HUES6 (cell line): ENCODE measurements around the gene FAM124B.

Source experiments
- H3K27ac ChIP-seq: 2 replicates; pipeline ENCODE4 v1.7.0; 2013; ENCODE audit warnings: low read depth, mild to moderate bottlenecking, low read length, inconsistent platforms
- H3K27me3 ChIP-seq: 2 replicates; pipeline ENCODE4 v1.6.1; 2013; ENCODE audit warnings: low read length; ENCODE audit not compliant: control insufficient read depth, insufficient read depth
- H3K36me3 ChIP-seq: 2 replicates; pipeline ENCODE4 v1.6.1; 2013; ENCODE audit warnings: low read length; ENCODE audit not compliant: control insufficient read depth, insufficient read depth
- H3K4me1 ChIP-seq: 2 replicates; pipeline ENCODE4 v1.6.1; 2013; ENCODE audit warnings: low read length; ENCODE audit not compliant: control insufficient read depth, insufficient read depth
- H3K4me3 ChIP-seq: 2 replicates; pipeline ENCODE4 v1.5.1; 2013; ENCODE audit warnings: low read depth, low read length
- H3K9ac ChIP-seq: one replicate; pipeline ENCODE4 v1.6.1; 2013; ENCODE audit warnings: mild to moderate bottlenecking, low read length
- H3K9me3 ChIP-seq: 2 replicates; pipeline ENCODE4 v1.6.1; 2013; ENCODE audit warnings: low read depth, low read length; ENCODE audit not compliant: control insufficient read depth, insufficient read depth

The FAM124B gene

DNA sequence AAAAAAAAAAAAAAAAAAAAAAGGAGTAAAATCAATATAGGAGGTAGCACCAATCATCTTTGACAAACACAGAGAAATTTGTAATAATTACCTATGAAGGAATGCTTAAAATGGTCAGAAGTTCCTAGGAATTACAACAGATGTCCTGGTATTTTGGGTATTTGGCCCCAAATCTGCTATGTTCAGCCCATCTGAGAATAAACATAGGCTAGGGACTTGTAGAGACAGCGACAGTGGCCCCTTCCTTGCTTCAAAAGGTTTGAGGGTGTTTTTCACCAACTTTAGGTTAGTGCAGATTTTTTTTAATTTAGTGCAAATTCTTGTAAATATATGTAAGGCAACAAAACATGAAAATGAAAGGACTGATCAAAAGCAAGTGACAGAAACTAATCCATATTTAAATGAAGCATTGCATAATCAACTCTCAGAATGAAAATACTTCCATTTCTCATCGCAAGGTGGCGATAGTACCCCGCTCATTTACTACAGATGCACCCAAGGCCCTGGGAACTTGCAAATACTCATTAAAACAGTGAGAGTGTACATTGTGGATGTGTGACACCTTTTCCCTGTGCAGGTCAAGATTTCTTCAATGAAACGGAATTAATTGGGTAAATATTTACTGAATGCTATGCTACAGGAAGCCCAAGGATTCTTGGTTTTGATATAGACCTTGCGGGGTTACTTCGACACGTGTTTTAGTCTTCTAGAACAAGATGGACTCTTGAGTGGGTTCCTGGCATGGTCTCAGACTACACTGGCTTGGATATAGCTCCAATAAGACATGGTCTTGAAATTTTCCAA is 44.6 kb downstream of the FAM124B start:
- Histone ChIP-seq H3K4me3 (no peak overlapping the region), H3K27ac (no peak overlapping the region), H3K36me3 (no peaks in the 10 kb centered on the region), H3K9ac (no peak overlapping the region), H3K4me1 (no peaks in the 10 kb centered on the region), H3K27me3 (no peaks in the 10 kb centered on the region), H3K9me3 (no peaks in the 10 kb centered on the region)

GRCh38 chr2:224354632-224355211 is 47.2 kb downstream of the FAM124B start:
- Histone ChIP-seq H3K9me3 (no peaks in the 10 kb centered on the region), H3K27ac (no peak overlapping the region)

GRCh38 chr2:224350703-224351102 is 51.2 kb downstream of the FAM124B start:
- no peaks in the 10 kb centered on the region for H3K27me3 ChIP-seq
- no peaks in the 10 kb centered on the region for H3K36me3 ChIP-seq
- H3K27ac ChIP-seq, result no peak overlapping the region
- no peaks in the 10 kb centered on the region for H3K4me1 ChIP-seq
- peaks cover 10% of the 10 kb centered on the region for H3K9me3 ChIP-seq
- no peak overlapping the region for H3K9ac ChIP-seq
- H3K4me3 ChIP-seq, result no peak overlapping the region

More at GRCh38 chr2:224354632-224355211, 47.2 kb downstream of the FAM124B start:
- H3K4me1 ChIP-seq, result no peaks in the 10 kb centered on the region
- H3K4me3 ChIP-seq, result no peak overlapping the region
- no peaks in the 10 kb centered on the region for H3K36me3 ChIP-seq
- no peak overlapping the region for H3K9ac ChIP-seq
- no peaks in the 10 kb centered on the region for H3K27me3 ChIP-seq

DNA sequence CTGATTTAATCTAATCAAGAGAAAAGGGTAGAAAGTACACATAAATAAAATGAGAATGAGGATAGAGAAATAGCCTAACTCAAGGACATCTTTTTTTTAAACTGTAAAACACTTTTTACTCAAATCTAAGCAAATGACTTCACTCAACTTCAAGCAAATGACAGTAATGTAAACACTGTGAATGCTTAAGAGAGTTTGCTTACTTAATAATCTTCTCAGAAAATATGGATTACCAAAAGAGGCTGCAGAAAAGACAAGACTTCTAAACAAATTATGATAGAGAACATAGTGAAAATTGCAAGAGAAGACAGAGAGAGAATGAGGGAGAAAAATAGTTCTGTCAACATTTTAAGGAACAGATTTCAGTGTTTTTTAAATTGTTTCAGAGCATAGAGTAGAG is 52.5 kb downstream of the FAM124B start:
- H3K36me3 ChIP-seq, result no peaks in the 10 kb centered on the region
- H3K9me3 ChIP-seq, result peaks cover 21% of the 10 kb centered on the region
- no peak overlapping the region for H3K9ac ChIP-seq
- no peaks in the 10 kb centered on the region for H3K27me3 ChIP-seq
- no peak overlapping the region for H3K4me3 ChIP-seq
- H3K27ac ChIP-seq, result no peak overlapping the region
- no peaks in the 10 kb centered on the region for H3K4me1 ChIP-seq

DNA sequence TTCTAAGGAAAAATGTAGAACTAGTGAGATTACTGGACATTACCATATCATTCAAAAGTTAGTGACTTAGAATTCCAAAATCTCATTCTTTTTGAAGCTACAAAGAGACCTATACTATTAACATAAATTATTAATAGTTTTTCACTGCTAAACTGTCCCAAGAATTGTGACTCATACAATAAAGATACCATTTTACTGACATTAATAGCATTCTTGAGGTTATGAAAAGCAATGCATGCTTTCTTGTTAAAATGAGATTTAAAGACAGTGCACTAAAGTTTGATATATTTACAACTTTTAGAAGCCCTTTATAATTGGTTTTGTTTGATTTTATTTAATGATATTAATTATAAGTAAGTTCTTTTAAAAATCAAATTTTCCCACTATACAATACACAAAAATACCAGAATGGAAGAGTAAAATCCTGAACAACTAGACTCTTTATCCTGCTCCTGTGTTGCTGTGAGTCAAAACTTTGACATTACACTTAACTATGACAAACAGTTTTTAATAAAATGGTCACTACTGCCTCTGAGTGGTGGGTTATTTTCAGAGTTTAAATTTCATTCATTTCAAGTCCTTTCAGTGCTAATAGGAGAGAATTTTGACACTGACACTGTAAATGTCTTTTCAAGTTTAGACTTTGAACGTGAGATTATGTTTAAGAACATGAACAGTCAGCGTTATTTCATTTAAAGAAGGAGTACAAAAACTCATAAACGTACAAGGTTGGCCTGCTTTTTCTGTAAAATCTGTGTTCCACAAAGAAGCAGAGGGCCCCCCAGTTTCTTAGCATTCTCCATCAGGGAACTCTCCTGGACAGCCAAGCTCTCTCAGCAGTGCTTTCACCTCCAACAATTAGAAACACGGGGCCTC is 54.5 kb downstream of the FAM124B start:
- H3K4me3 ChIP-seq, result no peak overlapping the region
- H3K27me3 ChIP-seq, result no peaks in the 10 kb centered on the region
- H3K36me3 ChIP-seq, result no peaks in the 10 kb centered on the region
- no peak overlapping the region for H3K9ac ChIP-seq
- no peaks in the 10 kb centered on the region for H3K4me1 ChIP-seq
- H3K27ac ChIP-seq, result no peak overlapping the region
- H3K9me3 ChIP-seq, result peaks cover 22% of the 10 kb centered on the region

GRCh38 chr2:224345492-224345891 is 56.4 kb downstream of the FAM124B start:
- Histone ChIP-seq H3K4me1 (no peaks in the 10 kb centered on the region), H3K9me3 (peaks cover 22% of the 10 kb centered on the region), H3K27me3 (no peaks in the 10 kb centered on the region), H3K36me3 (no peaks in the 10 kb centered on the region), H3K27ac (no peak overlapping the region), H3K9ac (no peak overlapping the region), H3K4me3 (no peak overlapping the region)

- Histone ChIP-seq H3K4me1 (no peaks in the 10 kb centered on the region), H3K9me3 (peaks cover 22% of the 10 kb centered on the region), H3K27ac (no peak overlapping the region), H3K9ac (no peak overlapping the region), H3K4me3 (no peak overlapping the region), H3K36me3 (no peaks in the 10 kb centered on the region), H3K27me3 (no peaks in the 10 kb centered on the region)
These were observed 58.7 kb downstream of the FAM124B start for GRCh38 chr2:224343226-224343625.

- Histone ChIP-seq H3K9ac (no peak overlapping the region), H3K9me3 (peaks cover 2% of the 10 kb centered on the region; the same call in 1 of the 2 replicates), H3K27me3 (no peaks in the 10 kb centered on the region), H3K27ac (no peak overlapping the region), H3K4me1 (no peaks in the 10 kb centered on the region), H3K4me3 (no peak overlapping the region), H3K36me3 (no peaks in the 10 kb centered on the region)
These were observed 65.9 kb downstream of the FAM124B start for GRCh38 chr2:224335991-224336390.

- Histone ChIP-seq H3K27me3 (no peaks in the 10 kb centered on the region), H3K4me3 (no peak overlapping the region), H3K36me3 (no peaks in the 10 kb centered on the region), H3K9me3 (peaks cover 2% of the 10 kb centered on the region; the same call in 1 of the 2 replicates), H3K4me1 (no peaks in the 10 kb centered on the region), H3K27ac (no peak overlapping the region), H3K9ac (no peak overlapping the region)
These were observed 67.2 kb downstream of the FAM124B start for GRCh38 chr2:224334726-224335125.

- no peaks in the 10 kb centered on the region for H3K36me3 ChIP-seq
- no peak overlapping the region for H3K4me3 ChIP-seq
- no peaks in the 10 kb centered on the region for H3K27me3 ChIP-seq
- H3K9ac ChIP-seq, result no peak overlapping the region
- H3K4me1 ChIP-seq, result no peaks in the 10 kb centered on the region
- H3K27ac ChIP-seq, result no peak overlapping the region
- H3K9me3 ChIP-seq, result peaks cover 2% of the 10 kb centered on the region; the same call in 1 of the 2 replicates
These were observed 68.0 kb downstream of the FAM124B start for GRCh38 chr2:224333726-224334482.
